Erythroblast (primary cell): ENCODE measurements around the gene INHBA.

Experiments used
- GATA1 ChIP-seq: IDR thresholded peaks from 2 replicates; pipeline ENCODE4 v1.6.1; 2011; ENCODE audit warnings: low read depth, mild to moderate bottlenecking, control low read depth, low read length, moderate library complexity
- POLR2A ChIP-seq: IDR thresholded peaks from 2 replicates; pipeline ENCODE4 v1.6.1; 2011; ENCODE audit warnings: mild to moderate bottlenecking, low read length

DNA sequence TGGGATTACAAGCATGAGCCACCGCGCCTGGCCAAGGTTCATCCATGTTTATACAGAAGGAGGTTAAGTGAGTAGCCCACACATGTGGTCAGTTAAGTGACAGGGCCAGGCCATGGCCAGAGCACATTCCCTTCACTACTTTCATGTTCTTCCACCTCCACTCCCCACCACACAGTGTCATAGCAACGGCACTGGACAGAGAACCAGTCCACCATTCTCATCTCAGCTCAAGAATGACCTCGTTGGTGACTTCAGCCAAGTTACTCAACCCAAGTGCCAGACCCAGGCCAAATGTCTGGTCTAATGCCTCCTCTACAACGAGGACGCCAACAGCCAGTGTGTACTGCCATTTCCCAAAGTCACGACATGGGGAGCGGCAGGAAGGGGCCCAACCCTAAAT lies 62.4 kb downstream of the INHBA start:
- TF ChIP-seq POLR2A (no peak), GATA1 (no peak)
